HepG2 (cell line): ENCODE results near the gene AAMP.

Source experiments
- MAFG ChIP-seq: sonication (generic); formaldehyde crosslinking; IDR thresholded peaks from 2 replicates; pipeline ENCODE4 v1.5.1; 2020; ENCODE audit warnings: mild to moderate bottlenecking, missing genetic modification reagents
- MEIS2 ChIP-seq: sonication (generic); formaldehyde crosslinking; IDR thresholded peaks from 2 replicates; pipeline ENCODE4 v1.9.0; 2021; ENCODE audit warnings: mild to moderate bottlenecking, missing genetic modification reagents
- MYC ChIP-seq: sonication (generic); formaldehyde crosslinking; IDR thresholded peaks from 2 replicates; pipeline ENCODE4 v1.9.0; 2021; ENCODE audit warnings: missing genetic modification reagents, borderline replicate concordance
- NBN ChIP-seq: fragments of 450-650 bp; conservative IDR thresholded peaks from 2 replicates; pipeline ENCODE4 v1.6.1; 2017
- TBP ChIP-seq: sonication (generic); formaldehyde crosslinking; IDR thresholded peaks from 2 replicates; pipeline ENCODE4 v1.5.0; 2020; ENCODE audit warnings: missing genetic modification reagents
- ZSCAN21 ChIP-seq: sonication (generic); formaldehyde crosslinking; IDR thresholded peaks from 2 replicates; pipeline ENCODE4 v1.8.0; 2022; ENCODE audit warnings: mild to moderate bottlenecking, missing genetic modification reagents, moderate library complexity, borderline replicate concordance
- ZSCAN29 ChIP-seq: sonication (generic); formaldehyde crosslinking; conservative IDR thresholded peaks from 2 replicates; pipeline ENCODE4 v1.4.0; 2020; ENCODE audit warnings: mild to moderate bottlenecking, missing genetic modification reagents
- TF ChIP-seq, protein P1 (sequence below): IDR thresholded peaks from 2 replicates; pipeline ENCODE4 v1.6.1; 2016; ENCODE audit warnings: mild to moderate bottlenecking, missing biosample characterization, missing genetic modification reagents
- TF ChIP-seq, protein P2 (sequence below): sonication (generic); formaldehyde crosslinking; IDR thresholded peaks from 2 replicates; pipeline ENCODE4 v1.4.0; 2020; ENCODE audit warnings: missing genetic modification reagents, borderline replicate concordance
- TF ChIP-seq, protein P3 (sequence below): IDR thresholded peaks from 2 replicates; pipeline ENCODE4 v1.6.1; 2016; ENCODE audit warnings: missing genetic modification reagents, missing compliant biosample characterization
- TF ChIP-seq, protein P4 (sequence below): sonication (generic); formaldehyde crosslinking; IDR thresholded peaks from 2 replicates; pipeline ENCODE4 v1.5.0; 2020; ENCODE audit warnings: mild to moderate bottlenecking, missing genetic modification reagents, moderate library complexity
- TF ChIP-seq, protein P5 (sequence below): sonication (generic); formaldehyde crosslinking; IDR thresholded peaks from 2 replicates; pipeline ENCODE4 v1.4.0; 2020; ENCODE audit warnings: low read depth, mild to moderate bottlenecking, missing genetic modification reagents
- TF ChIP-seq, protein P6 (sequence below): sonication (generic); formaldehyde crosslinking; IDR thresholded peaks from 2 replicates; pipeline ENCODE4 v1.4.0; 2020; ENCODE audit warnings: low read depth, mild to moderate bottlenecking, missing genetic modification reagents

DNA sequence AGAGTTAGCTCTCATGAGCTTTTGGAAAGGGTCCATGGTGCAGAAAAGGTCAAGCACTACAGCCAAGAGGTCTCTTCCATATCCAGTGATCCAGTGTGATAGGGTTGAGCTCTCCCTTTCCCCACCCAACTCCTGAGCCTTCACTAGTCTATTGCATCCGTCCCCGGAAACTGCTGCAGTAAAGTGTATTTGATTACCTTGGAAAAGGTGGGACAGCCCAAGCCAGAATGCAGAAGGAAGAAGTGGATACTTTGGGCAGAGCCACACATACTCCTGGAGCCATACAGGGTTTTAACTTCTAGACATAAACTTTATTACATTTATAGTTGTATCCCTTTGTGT lies 3.9 kb upstream of the AAMP start:
- no peak for TF ChIP-seq ZSCAN29
- no peak for TF ChIP-seq ZSCAN21
- TF ChIP-seq, protein P1, sequence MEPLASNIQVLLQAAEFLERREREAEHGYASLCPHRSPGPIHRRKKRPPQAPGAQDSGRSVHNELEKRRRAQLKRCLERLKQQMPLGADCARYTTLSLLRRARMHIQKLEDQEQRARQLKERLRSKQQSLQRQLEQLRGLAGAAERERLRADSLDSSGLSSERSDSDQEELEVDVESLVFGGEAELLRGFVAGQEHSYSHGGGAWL: no peak
- TF ChIP-seq MAFG (CRISPR knock-in tag): no peak
- TF ChIP-seq TBP: no peak
- TF ChIP-seq, protein P2, sequence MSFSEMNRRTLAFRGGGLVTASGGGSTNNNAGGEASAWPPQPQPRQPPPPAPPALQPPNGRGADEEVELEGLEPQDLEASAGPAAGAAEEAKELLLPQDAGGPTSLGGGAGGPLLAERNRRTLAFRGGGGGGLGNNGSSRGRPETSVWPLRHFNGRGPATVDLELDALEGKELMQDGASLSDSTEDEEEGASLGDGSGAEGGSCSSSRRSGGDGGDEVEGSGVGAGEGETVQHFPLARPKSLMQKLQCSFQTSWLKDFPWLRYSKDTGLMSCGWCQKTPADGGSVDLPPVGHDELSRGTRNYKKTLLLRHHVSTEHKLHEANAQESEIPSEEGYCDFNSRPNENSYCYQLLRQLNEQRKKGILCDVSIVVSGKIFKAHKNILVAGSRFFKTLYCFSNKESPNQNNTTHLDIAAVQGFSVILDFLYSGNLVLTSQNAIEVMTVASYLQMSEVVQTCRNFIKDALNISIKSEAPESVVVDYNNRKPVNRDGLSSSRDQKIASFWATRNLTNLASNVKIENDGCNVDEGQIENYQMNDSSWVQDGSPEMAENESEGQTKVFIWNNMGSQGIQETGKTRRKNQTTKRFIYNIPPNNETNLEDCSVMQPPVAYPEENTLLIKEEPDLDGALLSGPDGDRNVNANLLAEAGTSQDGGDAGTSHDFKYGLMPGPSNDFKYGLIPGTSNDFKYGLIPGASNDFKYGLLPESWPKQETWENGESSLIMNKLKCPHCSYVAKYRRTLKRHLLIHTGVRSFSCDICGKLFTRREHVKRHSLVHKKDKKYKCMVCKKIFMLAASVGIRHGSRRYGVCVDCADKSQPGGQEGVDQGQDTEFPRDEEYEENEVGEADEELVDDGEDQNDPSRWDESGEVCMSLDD (CRISPR knock-in tag): no peak
- TF ChIP-seq, protein P3, sequence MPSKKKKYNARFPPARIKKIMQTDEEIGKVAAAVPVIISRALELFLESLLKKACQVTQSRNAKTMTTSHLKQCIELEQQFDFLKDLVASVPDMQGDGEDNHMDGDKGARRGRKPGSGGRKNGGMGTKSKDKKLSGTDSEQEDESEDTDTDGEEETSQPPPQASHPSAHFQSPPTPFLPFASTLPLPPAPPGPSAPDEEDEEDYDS (CRISPR knock-in tag): no peak
- TF ChIP-seq MYC (CRISPR knock-in tag): no peak
- TF ChIP-seq, protein P4, sequence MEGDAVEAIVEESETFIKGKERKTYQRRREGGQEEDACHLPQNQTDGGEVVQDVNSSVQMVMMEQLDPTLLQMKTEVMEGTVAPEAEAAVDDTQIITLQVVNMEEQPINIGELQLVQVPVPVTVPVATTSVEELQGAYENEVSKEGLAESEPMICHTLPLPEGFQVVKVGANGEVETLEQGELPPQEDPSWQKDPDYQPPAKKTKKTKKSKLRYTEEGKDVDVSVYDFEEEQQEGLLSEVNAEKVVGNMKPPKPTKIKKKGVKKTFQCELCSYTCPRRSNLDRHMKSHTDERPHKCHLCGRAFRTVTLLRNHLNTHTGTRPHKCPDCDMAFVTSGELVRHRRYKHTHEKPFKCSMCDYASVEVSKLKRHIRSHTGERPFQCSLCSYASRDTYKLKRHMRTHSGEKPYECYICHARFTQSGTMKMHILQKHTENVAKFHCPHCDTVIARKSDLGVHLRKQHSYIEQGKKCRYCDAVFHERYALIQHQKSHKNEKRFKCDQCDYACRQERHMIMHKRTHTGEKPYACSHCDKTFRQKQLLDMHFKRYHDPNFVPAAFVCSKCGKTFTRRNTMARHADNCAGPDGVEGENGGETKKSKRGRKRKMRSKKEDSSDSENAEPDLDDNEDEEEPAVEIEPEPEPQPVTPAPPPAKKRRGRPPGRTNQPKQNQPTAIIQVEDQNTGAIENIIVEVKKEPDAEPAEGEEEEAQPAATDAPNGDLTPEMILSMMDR (CRISPR knock-in tag): no peak
- TF ChIP-seq, protein P5, sequence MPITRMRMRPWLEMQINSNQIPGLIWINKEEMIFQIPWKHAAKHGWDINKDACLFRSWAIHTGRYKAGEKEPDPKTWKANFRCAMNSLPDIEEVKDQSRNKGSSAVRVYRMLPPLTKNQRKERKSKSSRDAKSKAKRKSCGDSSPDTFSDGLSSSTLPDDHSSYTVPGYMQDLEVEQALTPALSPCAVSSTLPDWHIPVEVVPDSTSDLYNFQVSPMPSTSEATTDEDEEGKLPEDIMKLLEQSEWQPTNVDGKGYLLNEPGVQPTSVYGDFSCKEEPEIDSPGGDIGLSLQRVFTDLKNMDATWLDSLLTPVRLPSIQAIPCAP: no peak
- TF ChIP-seq MEIS2 (CRISPR knock-in tag): no peak
- no peak for TF ChIP-seq NBN
- TF ChIP-seq, protein P6, sequence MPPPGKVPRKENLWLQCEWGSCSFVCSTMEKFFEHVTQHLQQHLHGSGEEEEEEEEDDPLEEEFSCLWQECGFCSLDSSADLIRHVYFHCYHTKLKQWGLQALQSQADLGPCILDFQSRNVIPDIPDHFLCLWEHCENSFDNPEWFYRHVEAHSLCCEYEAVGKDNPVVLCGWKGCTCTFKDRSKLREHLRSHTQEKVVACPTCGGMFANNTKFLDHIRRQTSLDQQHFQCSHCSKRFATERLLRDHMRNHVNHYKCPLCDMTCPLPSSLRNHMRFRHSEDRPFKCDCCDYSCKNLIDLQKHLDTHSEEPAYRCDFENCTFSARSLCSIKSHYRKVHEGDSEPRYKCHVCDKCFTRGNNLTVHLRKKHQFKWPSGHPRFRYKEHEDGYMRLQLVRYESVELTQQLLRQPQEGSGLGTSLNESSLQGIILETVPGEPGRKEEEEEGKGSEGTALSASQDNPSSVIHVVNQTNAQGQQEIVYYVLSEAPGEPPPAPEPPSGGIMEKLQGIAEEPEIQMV (CRISPR knock-in tag): no peak
